GM23338 (cell line): ENCODE results near the gene OSBPL1A.

Experiments
- CTCF ChIP-seq, 2 experiments: fragments of 200-600 bp in 1 of 2; sonication (generic) in 1 of 2; conservative IDR thresholded peaks; 2 replicates each; pipeline versions ENCODE4 v1.5.1 to v1.6.1; 2016 to 2017; ENCODE audit warnings: antibody characterized with exemption in 2 of 2, low read depth in 2 of 2, mild to moderate bottlenecking in 2 of 2, moderate library complexity in 1 of 2
- EZH2 ChIP-seq: fragments of 200-600 bp; sonication (generic); IDR thresholded peaks from one replicate; pipeline ENCODE4 v1.8.0; 2017; ENCODE audit warnings: antibody characterized with exemption, mild to moderate bottlenecking, low read depth; ENCODE audit not compliant: unreplicated experiment
- POLR2AphosphoS5 ChIP-seq: IDR thresholded peaks from 2 replicates; pipeline ENCODE4 v1.6.1; 2016; ENCODE audit warnings: antibody characterized with exemption, low read depth
- ZNF114 ChIP-seq: fragments of 250-450 bp; sonication (Bioruptor Pico); IDR thresholded peaks from 2 replicates; pipeline ENCODE4 v1.5.0; 2020; ENCODE audit warnings: mild to moderate bottlenecking, moderate library complexity

- TF ChIP-seq CTCF (conservative IDR thresholded peaks at IDR 0.05; ENCODE audit: low read depth in 2 of 2): no peak
- no peak for TF ChIP-seq EZH2
- no peak for TF ChIP-seq POLR2AphosphoS5
- TF ChIP-seq ZNF114 (CRISPR knock-in tag): no peak
Measured at GRCh38 chr18:24326211-24326610, 71.4 kb downstream of the OSBPL1A start.
